Thoracic aorta (tissue), 2 donors: Measurements from ENCODE around the gene MAFF. TPM values are rescaled to one million over a fixed set of nuclear protein-coding genes. Genes with fewer than 3 reads are reported as not detected.
"Not testable (repeated sequence)": the region's sequence is repeated elsewhere in the genome, so short reads cannot be mapped to it uniquely, and the experiment has no call there.

Experiments used
- ATAC-seq: fragments of 150-250 bp; one replicate; pipeline ENCODE4 v1.8.0; 2017; ENCODE audit warnings: low read depth; ENCODE audit not compliant: insufficient number of reproducible peaks, low FRiP score
- DNase-seq: peaks from one replicate; pipeline ENCODE4 v3.0.0-alpha.2; 2020; ENCODE audit warnings: low spot score
- H3K27ac ChIP-seq, 2 donors: fragments of 200-600 bp; sonication (generic); 1 replicate in 1 of 2; 2 replicates in 1 of 2; pipeline ENCODE4 v1.5.1; 2016; ENCODE audit warnings: mild to moderate bottlenecking in 2 of 2, moderate library complexity in 2 of 2
- H3K27me3 ChIP-seq: fragments of 200-600 bp; sonication (generic); replicated peaks from 2 replicates; pipeline ENCODE4 v1.6.0; 2016; ENCODE audit warnings: mild to moderate bottlenecking; ENCODE audit not compliant: insufficient read depth
- H3K36me3 ChIP-seq: fragments of 200-600 bp; sonication (generic); one replicate; pipeline ENCODE4 v1.5.1; 2016
- H3K4me1 ChIP-seq, 2 donors: fragments of 200-600 bp; sonication (generic); 1 replicate in 1 of 2; 2 replicates in 1 of 2; pipeline versions ENCODE4 v1.5.1 to v1.6.0; 2016; ENCODE audit warnings: low read depth in 2 of 2, mild to moderate bottlenecking in 1 of 2; ENCODE audit not compliant: control insufficient read depth in 1 of 2
- H3K4me3 ChIP-seq: fragments of 200-600 bp; sonication (generic); 2 replicates; pipeline ENCODE4 v1.5.1; 2016; ENCODE audit warnings: mild to moderate bottlenecking
- H3K9me3 ChIP-seq: fragments of 200-600 bp; sonication (generic); 2 replicates; pipeline ENCODE4 v1.5.1; 2016
- CTCF ChIP-seq: fragments of 200-600 bp; sonication (generic); IDR thresholded peaks from one replicate; pipeline ENCODE4 v1.5.1; 2019; ENCODE audit warnings: antibody characterized with exemption
- total RNA-seq, 2 donors: library from RNA; depleted of rRNA; stranded (reverse); fragments of >200 nt; gene quantifications; one replicate each; pipeline versions ENCODE4 v1.1.0 to v1.2.3, GENCODE V29; 2016

Gene MAFF
- total RNA-seq, 2 donors from 2014 or later, result 97.6 to 111 TPM

- no peak for ATAC-seq
- no peaks in the 10 kb centered on the region for H3K27me3 ChIP-seq
- H3K4me1 ChIP-seq, result peaks cover 4 to 34% of the 10 kb centered on the region in 2 donors
- no peak for DNase-seq
- no peak overlapping the region for H3K27ac ChIP-seq
- no peaks in the 10 kb centered on the region for H3K36me3 ChIP-seq
- TF ChIP-seq CTCF, result no peak
- no peaks in the 10 kb centered on the region for H3K9me3 ChIP-seq
- no peak overlapping the region for H3K4me3 ChIP-seq
These were observed 27.2 kb upstream of the MAFF start for GRCh38 chr22:38174626-38175025.

GRCh38 chr22:38175206-38176118 lies 26.3 kb upstream of the MAFF start:
- DNase-seq, result no peak
- no peaks in the 10 kb centered on the region for H3K9me3 ChIP-seq
- no peak overlapping the region for H3K4me3 ChIP-seq
- H3K27ac ChIP-seq, result peak overlapping the region in 1 of 2 donors; percentile 35
- H3K36me3 ChIP-seq, result no peaks in the 10 kb centered on the region
- H3K27me3 ChIP-seq, result no peaks in the 10 kb centered on the region
- ATAC-seq, result no peak
- no peak for TF ChIP-seq CTCF
- peaks cover 4 to 41% of the 10 kb centered on the region in 2 donors for H3K4me1 ChIP-seq

- Histone ChIP-seq H3K4me1 (peaks cover 11 to 49% of the 10 kb centered on the region in 2 donors), H3K27me3 (no peaks in the 10 kb centered on the region), H3K4me3 (no peak overlapping the region), H3K27ac (peak overlapping the region in 1 of 2 donors; percentile 35), H3K36me3 (no peaks in the 10 kb centered on the region), H3K9me3 (no peaks in the 10 kb centered on the region)
- no peak for TF ChIP-seq CTCF
- DNase-seq (no peak), ATAC-seq (no peak)
These were observed 25.5 kb upstream of the MAFF start for GRCh38 chr22:38176170-38176741.

DNA sequence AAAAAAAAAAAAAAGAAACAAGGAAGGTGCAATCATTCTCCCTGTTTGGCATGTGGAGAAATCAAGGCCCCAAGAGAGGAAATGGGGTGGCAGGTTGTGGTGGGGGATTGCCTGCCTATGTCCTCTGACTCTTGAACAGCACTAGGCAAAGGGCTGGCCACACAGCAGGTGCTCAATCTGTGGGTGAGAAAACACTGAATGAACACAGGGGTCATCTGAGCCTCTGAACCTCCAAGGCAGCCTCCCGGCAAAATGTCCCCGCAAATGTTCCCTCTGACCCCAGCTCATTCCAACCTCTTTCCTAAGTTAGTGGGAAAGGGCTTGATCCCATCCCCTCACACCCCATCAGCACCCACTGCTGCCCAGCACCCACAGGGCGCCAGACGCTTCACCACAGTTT lies 24.8 kb upstream of the MAFF start:
- H3K4me1 ChIP-seq, result peaks cover 12 to 50% of the 10 kb centered on the region in 2 donors
- H3K4me3 ChIP-seq, result no peak overlapping the region
- no peak overlapping the region for H3K27ac ChIP-seq
- no peaks in the 10 kb centered on the region for H3K27me3 ChIP-seq
- no peak for TF ChIP-seq CTCF
- ATAC-seq (no peak), DNase-seq (no peak)
- H3K36me3 ChIP-seq, result no peaks in the 10 kb centered on the region
- no peaks in the 10 kb centered on the region for H3K9me3 ChIP-seq

DNA sequence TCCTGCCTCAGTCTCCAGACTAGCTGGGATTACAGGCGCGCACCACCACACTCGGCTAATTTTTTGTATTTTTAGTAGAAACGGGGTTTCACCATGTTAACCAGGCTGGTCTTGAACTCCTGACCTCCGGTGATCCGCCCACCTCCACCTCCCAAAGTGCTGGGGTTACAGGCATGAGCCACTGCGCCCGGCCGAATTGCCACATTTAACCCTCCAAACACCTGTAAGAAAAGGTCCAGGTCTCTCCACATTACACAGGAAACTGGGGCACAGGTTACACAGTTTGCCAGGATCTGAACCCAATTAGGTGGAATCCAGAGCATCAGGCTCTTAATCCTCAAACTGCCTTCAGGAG lies 24.2 kb upstream of the MAFF start:
- H3K27me3 ChIP-seq, H3K36me3 ChIP-seq, H3K9me3 ChIP-seq, ATAC-seq, H3K4me3 ChIP-seq, DNase-seq: not testable (repeated sequence)
- H3K4me1 ChIP-seq, result peaks cover 12 to 47% of the 10 kb centered on the region in 2 donors
- H3K27ac ChIP-seq, result peak overlapping the region; percentile 49 to 62
